GM23248 (cell line): ENCODE data around the gene CACNB2.

Experiments used
- EZH2 ChIP-seq: fragments of 200-600 bp; sonication (generic); IDR thresholded peaks from 2 replicates; pipeline ENCODE4 v1.6.1; 2018; ENCODE audit warnings: antibody characterized with exemption, mild to moderate bottlenecking; ENCODE audit not compliant: insufficient read depth, poor library complexity, severe bottlenecking
- EZH2phosphoT487 ChIP-seq: fragments of 200-600 bp; sonication (generic); IDR thresholded peaks from 2 replicates; pipeline ENCODE4 v1.6.1; 2018; ENCODE audit warnings: antibody characterized with exemption, moderate library complexity, mild to moderate bottlenecking, low read depth; ENCODE audit not compliant: insufficient read depth

GRCh38 chr10:18102404-18102803 is 37.8 kb upstream of the CACNB2 start:
- TF ChIP-seq EZH2phosphoT487: no peak
- no peak for TF ChIP-seq EZH2
